Stimulated activated CD4-positive, alpha-beta T cell treated with anti-CD3 and anti-CD28 coated beads, Interleukin-12 subunit alpha, Interleukin-12 subunit beta, amount 100 ng/mL, for 24 hours (primary cell): ENCODE measurements around the gene ZZZ3.
"Not testable (repeated sequence)": the region's sequence is repeated elsewhere in the genome, so short reads cannot be mapped to it uniquely, and the experiment has no call there.

ENCODE experiments used
- DNase-seq, 2 experiments: peaks; one replicate each; pipeline ENCODE4 v3.0.0-alpha.2; 2020; ENCODE audit warnings: low read depth in 2 of 2

ZZZ3 gene

DNA sequence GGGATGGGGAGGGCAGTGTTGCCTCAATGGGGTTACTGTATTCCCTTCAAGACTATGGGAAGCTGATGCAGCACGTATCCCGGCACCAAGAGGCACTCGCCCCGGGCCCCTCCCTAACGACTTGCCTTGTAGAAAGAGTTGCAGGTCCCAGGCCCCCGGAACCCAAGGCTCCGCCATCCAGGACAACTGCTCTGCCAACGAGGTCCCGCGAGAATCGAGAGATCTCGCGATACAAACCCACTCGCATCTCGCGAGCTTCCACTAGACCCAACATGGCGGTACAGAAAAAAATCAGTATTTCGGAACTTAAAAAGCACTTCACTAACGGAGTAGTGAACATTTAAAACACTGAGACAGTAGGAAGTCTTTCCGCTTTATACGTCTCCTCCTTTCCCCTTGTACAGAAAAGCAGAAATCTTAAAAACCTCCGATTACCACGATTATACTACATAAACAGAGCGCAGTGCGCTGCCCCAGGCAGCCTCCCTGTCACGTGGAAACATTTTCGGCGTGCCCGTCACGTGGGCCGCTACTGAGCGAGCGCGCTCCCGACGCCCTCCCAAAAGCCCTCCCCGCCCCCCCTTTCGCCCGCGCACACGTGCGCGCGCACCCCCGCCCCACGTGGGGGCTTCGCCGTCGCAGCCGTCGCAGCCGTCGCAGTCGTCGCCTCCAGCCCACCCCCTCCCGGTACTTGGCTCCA, at the start of gene ZZZ3:
TSS of gene ZZZ3 (minus strand) at position 199 of the 700 bp plus-strand sequence. CDS start 49,304 bp downstream, outside the sequence.
- peak; percentile 75 to 85 for DNase-seq

DNA sequence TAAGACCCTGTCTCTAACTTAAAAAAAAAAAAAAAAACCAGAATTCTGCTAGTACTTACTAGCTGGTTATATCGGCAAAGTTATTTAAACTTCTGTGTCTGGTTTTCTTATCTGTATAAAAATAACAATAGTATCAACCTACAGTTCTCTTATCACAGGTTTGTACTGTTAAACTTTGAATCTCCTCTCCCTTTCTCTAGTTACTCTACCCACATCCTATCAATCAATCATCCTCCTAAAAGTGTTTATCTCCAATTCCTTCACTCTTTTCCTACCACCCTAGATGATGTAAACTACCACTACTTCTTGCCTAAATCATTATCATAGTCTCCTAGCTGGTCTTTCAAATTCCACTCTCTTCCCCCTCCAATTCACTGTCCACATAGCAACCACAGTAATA, 49.6 kb upstream of the ZZZ3 start:
- DNase-seq: no peak

DNA sequence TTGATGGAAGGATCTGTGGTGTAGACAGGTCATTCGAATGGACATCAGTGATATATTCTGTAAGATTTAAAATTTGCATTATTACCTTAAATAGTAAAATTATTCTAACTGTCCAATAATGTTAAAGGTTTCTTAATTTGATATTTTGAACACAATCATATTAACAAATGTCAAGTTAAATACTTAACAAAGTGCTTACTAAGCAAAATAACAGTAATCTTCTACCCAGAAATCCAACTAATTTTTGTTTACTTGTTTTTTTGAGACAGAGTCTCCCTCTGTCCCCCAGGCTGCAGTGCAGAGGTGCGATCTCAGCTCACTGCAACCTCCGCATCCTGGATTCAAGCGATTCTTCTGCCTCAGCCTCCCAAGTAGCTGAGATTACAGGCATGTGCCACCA, 43.2 kb upstream of the ZZZ3 start:
- no peak for DNase-seq

DNA sequence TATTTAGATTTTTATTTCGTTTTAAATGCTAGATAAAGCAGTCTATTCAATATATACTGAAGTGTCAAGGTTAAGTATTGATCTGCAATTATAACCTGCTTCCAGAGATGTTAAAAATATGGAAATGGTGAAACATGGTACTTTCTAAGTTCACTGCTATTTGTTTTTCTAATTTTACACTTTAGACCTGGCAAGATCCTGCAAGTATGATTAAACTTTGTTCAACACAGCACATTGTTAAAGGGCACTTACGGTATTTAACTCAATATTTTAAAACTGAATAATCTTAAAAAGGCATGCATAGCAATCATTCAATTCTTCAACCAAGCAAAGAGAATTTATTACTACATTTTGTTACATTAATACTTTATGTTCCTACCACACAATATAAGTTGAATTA, 35.7 kb upstream of the ZZZ3 start:
- DNase-seq: no peak

DNA sequence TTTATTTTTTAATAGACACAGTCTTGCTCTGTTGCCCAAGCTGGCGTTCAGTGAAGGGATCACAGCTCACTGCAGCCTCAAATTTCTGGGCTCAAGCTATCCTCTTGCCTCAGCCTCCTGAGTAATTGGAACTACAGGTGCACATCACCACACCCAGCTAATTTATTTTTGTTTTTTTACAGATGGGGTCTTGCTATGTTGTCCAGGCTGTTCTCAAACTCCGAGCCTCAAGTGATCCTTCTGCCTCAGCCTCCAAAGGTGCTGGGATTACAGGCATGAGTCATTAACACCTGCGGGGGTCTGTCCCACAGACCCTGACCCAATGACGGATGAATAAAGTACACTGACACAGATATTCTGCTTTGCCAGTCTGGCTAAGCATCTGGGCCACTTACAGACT, 33.6 kb upstream of the ZZZ3 start:
- no peak for DNase-seq

DNA sequence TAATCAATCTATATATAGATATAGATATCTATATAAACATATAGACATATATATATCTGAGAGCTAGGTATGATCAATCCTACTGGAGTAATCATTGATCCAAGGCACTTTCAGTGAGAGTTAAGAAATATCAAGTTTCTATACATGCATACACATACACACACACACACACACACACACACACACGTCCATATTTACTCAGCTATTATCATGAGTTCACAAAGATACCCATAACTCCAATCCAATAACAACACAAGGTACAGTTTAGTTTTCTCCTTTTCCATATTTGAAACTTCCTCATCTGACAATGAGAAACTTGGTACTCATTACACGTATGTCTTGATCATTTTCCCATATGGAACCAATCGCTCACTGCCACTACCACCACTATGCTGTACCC, 27.3 kb upstream of the ZZZ3 start:
- DNase-seq: no peak

DNA sequence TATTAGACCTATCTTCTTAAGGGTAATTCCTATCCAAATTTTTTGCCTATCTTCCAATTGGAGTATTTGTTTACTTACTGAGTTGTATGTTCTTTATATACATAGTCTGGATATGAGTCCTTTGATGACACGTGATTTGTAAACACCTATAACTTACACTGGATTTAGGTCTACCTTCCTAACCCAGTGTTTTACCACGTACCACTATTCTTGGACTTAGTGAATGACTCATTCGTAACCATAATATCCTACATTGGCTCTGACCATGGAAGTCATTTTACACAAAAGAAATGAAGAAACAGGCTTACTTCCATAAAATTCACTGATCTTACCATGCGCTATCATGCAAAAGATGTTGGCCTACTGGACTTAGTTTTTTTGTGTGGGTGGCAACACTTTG, 23.9 kb upstream of the ZZZ3 start:
- no peak for DNase-seq

DNA sequence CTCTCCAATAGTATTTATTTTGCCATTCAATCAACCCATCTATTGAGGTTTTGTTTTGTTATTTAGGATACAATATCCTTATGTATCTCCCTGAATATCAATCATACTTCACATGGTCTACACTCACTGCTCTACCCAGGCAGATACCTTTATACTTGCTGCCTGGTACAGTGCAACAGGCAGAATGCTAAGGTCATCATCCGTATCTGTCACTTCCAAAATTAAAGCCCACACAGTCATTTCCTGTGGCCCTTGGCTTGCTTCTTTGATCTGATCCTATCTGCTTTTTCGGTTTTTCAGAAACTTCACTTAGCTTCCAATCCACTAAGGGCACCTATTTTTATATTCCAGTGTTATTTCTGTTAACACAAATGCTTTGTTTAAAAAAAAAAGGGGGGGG, 22.3 kb upstream of the ZZZ3 start:
- DNase-seq: no peak

DNA sequence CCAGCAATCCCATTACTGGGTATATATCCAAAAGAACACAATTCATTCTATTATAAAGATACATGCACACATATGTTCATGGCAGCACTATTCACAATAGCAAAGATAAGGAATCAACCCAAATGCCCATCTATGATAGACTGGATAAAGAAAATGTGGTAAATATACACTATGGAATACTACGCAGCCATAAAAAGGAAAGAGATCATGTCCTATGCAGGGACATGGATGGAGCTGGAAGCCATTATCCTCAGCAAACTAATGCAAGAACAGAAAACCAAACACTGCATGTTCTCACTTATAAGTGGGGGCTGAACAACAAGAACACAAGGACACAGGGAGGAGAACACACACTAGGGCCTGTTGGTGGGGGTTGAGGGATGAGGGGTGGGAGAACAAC, 17.2 kb upstream of the ZZZ3 start:
- DNase-seq: not testable (repeated sequence)

DNA sequence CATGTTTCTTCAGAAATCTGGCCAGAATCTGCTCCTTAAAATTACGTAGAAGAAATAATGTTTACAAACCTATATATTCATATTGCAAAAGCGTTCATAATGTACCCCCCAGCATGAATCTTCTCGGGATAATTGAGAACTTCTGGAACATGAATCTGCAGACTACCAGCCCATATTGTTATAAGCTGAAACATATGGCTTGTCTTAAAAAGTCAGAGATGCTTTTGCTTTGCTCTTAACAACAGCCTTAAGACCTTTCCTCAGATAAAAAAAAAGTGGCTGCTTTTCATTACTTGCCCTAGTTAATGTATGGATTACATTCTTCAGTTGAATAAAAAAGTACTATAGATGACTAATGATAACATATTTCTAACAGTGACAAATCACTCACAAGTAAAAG, 15.0 kb upstream of the ZZZ3 start:
- no peak for DNase-seq

DNA sequence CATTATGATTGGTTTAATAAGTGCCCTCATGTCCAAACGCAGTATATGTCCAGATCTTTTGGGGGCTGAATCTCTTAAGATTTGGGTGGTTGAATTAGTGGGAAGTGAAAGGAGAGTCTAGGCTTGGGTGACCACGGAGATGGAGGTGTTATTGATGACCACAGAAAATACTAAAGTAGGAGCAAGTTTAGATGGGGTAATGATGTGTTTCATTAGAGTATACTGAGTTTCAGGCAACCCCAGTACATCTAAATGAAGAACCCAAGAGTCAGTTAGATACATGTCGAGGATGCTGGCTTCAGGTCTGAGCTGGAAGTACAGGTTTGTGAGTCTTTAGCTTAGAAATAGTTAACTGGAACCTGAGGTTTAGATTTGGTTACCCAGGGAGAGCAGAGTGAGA, 6.5 kb upstream of the ZZZ3 start:
- DNase-seq: no peak

DNA sequence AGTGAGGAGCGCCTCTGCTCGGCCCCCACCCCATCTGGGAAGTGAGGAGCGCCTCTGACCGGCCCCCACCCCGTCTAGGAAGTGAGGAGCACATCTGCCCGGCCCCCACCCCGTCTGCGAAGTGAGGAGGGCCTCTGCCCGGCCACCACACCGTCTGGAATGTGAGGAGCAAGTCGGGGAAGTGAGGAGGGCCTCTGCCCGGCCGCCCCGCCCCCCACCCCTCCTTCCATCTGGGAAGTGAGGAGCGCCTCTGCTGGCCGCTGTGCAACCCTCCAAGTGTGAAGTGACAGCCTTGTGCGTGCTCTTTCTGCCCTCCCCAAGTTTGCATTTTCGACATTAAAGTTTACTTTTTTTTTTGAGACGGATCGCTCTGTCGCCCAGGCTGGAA, 5.1 kb upstream of the ZZZ3 start:
- no peak for DNase-seq

DNA sequence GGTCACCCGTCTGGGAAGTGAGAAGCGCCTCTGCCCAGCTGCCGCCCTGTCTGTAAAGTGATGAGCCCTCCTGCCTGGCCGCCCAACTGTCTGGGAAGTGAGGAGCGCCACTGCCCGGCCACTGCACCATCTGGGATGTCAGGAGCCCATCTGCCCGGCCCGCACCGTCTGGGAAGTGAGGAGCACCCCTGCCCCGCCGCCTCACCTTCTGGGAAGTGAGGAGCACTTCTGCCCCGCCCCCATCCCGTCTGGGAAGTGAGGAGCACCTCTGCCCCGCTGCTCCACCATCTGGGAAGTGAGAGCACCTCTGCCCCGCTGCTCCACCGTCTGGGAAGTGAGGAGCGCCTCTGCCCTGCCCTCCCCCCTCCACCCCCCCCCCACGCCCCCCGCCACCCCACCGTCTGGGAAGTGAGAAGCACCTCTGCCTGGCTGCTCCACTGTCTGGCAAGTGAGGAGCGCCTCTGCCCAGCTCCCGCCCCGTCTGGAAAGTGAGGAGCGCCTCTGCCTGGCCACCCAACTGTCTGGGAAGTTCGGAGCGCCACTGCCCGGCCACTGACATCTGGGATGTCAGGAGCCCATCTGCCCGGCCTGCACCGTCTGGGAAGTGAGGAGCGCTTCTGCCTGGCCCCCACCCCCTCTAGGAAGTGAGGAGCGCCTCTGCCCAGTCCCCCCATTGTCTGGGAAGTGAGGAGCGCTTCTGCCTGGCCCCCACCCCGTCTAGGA, 4.5 kb upstream of the ZZZ3 start:
- no peak for DNase-seq

DNA sequence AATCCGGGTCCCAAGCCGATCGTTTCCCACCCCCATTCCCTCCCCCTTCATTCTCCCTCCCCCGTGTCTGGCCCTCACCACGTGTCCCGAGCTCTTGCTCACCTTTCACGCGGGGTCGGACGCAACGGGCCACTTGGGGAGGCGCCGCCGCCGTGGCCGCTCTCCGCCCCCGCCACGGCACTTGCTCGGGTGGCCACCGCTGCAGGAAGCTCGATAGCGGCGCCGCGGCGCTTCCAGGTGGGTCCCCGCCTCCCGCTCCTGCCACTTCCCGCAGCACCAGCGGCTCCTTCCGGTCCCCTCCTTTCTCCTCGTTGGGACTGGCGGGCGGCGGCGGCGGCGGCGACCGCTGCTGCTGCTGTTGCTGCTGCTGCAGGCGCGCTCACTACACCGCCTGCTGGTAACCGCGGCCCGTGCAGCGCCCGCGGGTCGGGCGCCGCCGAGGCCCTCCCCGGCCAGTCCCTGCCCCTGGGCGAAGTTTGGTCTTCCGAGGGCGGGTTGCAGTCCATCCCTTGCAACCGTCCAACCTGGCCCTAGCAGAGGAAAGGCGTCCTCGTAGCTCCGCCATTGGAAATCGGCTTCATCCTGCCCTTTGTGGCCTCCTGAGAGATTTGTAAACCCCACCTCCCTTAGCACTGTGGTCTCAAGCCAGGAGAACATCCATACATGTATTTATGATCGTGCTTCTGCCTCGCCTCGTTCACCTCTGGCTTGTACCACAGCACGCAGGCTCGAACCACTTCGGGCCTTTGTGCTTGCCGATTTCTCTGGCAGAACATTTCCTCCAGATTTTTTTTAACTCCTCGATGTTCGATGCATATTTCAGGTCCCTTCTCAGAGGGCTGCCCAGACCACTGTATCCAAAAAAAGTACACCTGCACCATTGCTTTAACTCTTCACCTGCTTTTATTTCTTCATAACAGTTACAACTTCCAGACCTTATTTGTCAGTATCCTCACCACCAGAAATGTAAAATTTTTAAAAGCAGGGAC, 996 bp upstream of the ZZZ3 start:
- peak; percentile 84 to 86 for DNase-seq

DNA sequence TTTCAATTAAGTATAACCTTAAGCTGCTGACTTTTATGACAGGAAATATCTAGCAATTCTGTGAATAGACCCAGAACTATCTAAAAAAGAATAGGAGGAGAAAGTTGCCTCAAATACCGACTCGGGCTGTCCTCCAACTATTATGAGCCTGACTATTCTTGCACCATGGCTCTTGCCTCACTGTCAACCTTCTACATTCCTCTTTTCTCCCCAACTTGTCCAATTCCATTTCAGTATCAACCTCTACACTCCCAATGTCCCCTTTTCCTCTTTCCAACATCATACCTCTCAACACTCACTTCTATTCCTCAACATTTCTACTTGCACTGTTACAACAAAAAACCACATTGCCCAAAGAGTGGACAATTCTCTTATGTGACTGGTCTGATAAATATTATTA, 2.3 kb downstream of the ZZZ3 start:
- no peak for DNase-seq

DNA sequence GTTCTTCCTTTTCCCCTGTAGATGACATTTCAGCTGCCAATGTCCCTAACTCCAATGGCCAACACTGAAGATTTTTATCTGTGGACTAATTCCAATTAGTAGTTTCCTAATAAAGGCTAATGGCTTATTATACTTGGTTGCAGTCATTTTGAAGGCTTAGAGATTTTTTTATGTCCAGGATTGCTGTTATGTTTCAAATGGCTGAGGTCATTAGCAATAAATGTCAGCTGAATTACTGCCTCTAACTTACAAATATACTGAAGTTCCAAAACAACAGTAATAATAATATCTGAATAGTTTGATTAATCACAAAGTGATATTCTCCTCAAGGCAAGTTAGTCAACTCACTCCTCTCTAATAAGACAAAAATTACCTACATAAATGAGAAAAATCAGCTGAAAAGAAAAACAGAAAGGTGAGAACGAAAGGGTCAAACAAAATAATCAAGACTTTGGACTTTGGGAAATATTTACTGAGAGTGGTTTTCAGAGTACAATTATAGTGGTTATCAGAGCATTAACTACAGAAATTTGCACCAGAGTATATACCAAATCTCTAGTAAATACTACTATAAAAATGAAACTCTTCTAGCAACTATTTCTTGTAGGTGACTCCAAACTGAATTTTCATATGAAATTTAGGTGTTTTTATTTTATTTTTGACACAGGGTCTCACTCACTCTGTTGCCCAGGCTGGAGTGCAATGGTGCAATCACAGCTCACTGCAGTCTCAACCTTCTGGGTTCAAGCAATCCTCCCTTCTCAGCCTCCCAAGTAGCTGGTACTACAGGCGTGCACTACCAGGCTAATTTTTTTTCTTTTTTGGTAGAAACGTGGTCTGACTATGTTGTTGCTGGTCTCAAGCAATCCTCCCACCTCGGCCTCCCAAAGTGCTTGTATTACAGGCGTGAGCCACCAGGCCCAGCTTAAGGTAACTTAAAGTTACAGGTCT, 3.5 kb downstream of the ZZZ3 start:
- DNase-seq: no peak

DNA sequence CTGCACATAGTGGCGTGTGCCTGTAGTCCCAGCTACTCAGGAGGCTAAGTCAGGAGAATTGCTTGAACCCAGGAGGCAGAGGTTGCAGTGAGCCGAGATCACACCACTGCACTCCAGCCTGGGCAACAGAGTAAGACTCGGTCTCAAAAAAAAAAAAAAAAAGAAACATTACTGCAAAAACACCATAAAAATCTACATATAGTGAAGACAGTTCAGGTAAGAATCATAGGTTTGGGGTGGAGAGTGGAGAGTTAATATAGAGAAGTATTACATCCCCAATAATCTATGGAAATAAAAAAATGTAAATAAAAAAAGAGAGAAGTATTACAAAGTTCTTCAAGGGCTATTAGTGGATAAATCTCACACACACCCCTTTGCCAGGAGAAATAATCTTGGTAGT, 7.7 kb downstream of the ZZZ3 start:
- DNase-seq: not testable (repeated sequence)

DNA sequence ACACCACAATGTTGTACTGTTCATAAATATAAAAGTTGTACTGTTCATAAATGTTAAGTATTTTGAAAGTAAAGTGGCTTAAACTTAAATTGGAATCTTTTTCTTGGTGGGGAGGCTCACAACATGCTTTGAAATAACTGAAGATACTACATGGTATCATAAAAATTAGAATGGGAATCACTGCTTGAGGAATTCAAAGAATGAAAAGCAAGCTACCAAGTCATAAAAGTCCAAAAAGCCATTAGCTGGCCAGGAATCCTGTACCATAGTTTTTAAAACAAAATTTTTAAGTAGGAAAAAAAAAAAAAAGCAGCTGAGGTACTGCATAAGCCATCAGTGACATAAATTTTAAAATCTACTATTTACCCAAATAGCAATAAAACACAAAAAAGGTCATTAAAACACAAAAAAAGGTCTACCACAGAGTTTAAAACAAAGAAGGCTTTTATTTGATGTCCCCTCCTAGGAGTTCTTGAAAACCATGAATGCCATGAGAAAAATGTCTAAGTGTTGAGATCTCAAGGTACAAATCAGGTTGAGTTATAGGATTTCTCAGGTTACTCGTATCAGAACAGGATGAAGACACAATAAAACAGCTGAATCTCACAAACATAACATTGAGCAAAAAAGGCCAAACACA, 8.6 kb downstream of the ZZZ3 start:
- no peak for DNase-seq

DNA sequence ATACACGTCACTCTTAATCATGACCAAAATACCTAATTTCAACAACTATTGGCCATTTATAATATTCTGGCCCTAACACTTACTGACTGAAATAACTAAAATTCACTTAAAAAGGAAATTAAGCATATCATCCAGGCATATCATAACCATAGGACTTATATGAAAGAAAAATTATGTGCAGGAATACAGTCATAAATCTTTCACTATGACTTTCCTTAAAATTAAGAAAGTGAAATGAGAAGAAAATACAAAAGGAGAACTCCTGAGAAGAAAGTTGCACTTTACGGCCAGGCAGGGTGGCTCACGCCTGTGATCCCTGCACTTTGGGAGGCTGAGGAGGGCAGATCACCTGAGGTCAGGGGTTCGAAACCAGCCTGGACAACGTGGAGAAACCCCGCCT, 9.4 kb downstream of the ZZZ3 start:
- DNase-seq: no peak

DNA sequence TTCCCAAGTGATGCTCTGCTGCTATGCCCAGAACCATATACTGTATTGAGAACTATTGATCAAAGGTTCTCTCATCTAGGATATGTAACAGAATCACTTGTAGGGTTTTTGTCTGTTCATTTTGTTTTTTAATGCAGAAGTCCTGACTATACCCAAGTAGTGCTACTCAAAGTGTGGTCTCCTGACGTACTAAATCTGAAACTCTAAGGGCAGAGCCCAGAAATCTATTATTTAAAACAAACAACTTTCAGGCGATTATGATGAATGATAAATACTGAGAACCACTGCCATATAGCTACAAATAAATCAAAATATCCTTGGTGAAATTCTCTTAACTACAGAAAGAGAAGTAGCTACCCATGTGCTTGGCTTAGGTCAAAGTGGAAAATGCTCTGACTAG, 10.1 kb downstream of the ZZZ3 start:
- DNase-seq: no peak

DNA sequence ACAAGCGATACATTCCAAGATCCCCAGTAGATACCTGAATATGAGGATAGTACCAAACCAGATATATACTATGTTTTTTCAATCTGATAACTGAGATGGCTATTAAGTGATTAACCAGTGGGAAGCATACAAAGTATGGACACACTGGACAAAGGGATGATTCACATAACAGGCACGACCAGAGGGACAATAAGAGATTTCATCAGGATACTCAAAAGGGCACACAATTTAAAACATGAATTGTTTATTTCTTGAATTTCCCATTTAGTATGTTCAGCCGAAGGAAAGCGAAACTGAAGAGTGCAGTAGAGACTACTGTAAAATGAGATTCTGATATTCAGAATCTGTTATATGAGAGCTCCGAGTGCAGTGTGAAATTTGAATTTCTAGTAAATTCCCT, 10.6 kb downstream of the ZZZ3 start:
- DNase-seq: no peak
